K562 (cell line): ENCODE measurements around the gene JUND. TPM values are rescaled to one million over a fixed set of nuclear protein-coding genes. Genes with fewer than 3 reads are reported as not detected.

ENCODE experiments used
- ATAC-seq: fragments of 200-7000 bp; cut with Tn5 transposase; 3 replicates; pipeline ENCODE4 v1.9.1; 2020; ENCODE audit warnings: moderate library complexity
- BruUV-seq: library from RNA; stranded (reverse); fragments of 400-500 nt; replicated peaks from 2 replicates; lab custom pipeline; 2021; lab: Mats Ljungman, UMichigan
- CTCF ChIA-PET: fragments of 300-600 bp; formaldehyde crosslinking; extraction: SDS; loops from one replicate; lab custom pipeline; 2021; ENCODE audit warnings: low intra/inter-chr PET ratio; lab: Yijun Ruan, JAX
- POLR2A ChIA-PET: fragments of 300-600, 350-650 bp; sonication (Branson Sonifier 250); formaldehyde crosslinking; extraction: SDS; loops from one replicate; lab custom pipeline; 2021; ENCODE audit warnings: antibody characterized with exemption, inconsistent platforms; lab: Yijun Ruan, JAX
- DNase-seq, 4 experiments: peaks; one replicate each; pipeline versions ENCODE4 v3.0.0 to v3.0.0-alpha.2; 2011 to 2018; ENCODE audit warnings: low spot score in 3 of 4, mixed read lengths in 3 of 4; ENCODE audit errors: extremely low read depth in 1 of 4
- FAIRE-seq: peaks from 2 replicates; lab custom pipeline; 2011; peaks lifted over from hg19 to GRCh38; lab: Jason Lieb, UNC
- H2AFZ ChIP-seq: 2 replicates; pipeline ENCODE4 v1.6.0; 2011; ENCODE audit warnings: low read depth, low read length, control low read depth, inconsistent platforms
- H3K27ac ChIP-seq: fragments of 200-600 bp; 3 replicates; pipeline ENCODE4 v1.8.0; 2011; ENCODE audit warnings: low read depth, mild to moderate bottlenecking, control low read depth, inconsistent platforms, low read length, moderate library complexity, mixed read lengths; ENCODE audit errors: extremely low read depth
- H3K27me3 ChIP-seq, 2 experiments: fragments of 300-600 bp in 1 of 2; 2 replicates in 1 of 2; 3 replicates in 1 of 2; pipeline versions ENCODE4 v1.6.0 to v1.8.0; 2011; ENCODE audit warnings: inconsistent platforms in 2 of 2, low read length in 2 of 2, mild to moderate bottlenecking in 1 of 2, mixed read lengths in 1 of 2, moderate library complexity in 1 of 2; ENCODE audit not compliant: control insufficient read depth in 2 of 2, insufficient read depth in 2 of 2
- H3K36me3 ChIP-seq: fragments of 300-600 bp; 3 replicates; pipeline ENCODE4 v1.8.0; 2011; ENCODE audit warnings: mild to moderate bottlenecking, low read length, inconsistent platforms; ENCODE audit not compliant: control insufficient read depth, insufficient read depth
- H3K4me1 ChIP-seq, 2 experiments: fragments of 200-600 bp in 1 of 2; replicated peaks in 1 of 2; 2 replicates in 1 of 2; 3 replicates in 1 of 2; pipeline versions ENCODE4 v1.5.1 to v1.8.0; 2011; ENCODE audit warnings: inconsistent platforms in 2 of 2, low read length in 2 of 2, mild to moderate bottlenecking in 1 of 2, mixed read lengths in 1 of 2, moderate library complexity in 1 of 2; ENCODE audit not compliant: control insufficient read depth in 2 of 2, insufficient read depth in 2 of 2
- H3K4me2 ChIP-seq: 2 replicates; pipeline ENCODE4 v1.6.1; 2011; ENCODE audit warnings: low read length, control low read depth, inconsistent platforms, mixed read lengths; ENCODE audit not compliant: insufficient read depth
- H3K4me3 ChIP-seq: fragments of 200-600 bp; sonication (generic), shearing (Covaris generic); 2 replicates; pipeline ENCODE4 v1.5.1; 2016; ENCODE audit warnings: control low read depth, inconsistent platforms
- H3K79me2 ChIP-seq: fragments of 200-600 bp; 3 replicates; pipeline ENCODE4 v1.8.0; 2011; ENCODE audit warnings: low read length, inconsistent platforms; ENCODE audit not compliant: control insufficient read depth, insufficient read depth
- H3K9ac ChIP-seq, 2 experiments: 2 replicates each; pipeline versions ENCODE4 v1.6.0 to v1.6.1; 2011; ENCODE audit warnings: low read depth in 2 of 2, low read length in 2 of 2, control low read depth in 1 of 2, inconsistent platforms in 1 of 2, mild to moderate bottlenecking in 1 of 2, mixed read lengths in 1 of 2; ENCODE audit not compliant: insufficient read depth in 1 of 2
- H3K9me1 ChIP-seq: one replicate; pipeline ENCODE4 v1.6.0; 2011; ENCODE audit warnings: inconsistent platforms, mild to moderate bottlenecking, low read length, moderate library complexity; ENCODE audit not compliant: control insufficient read depth, insufficient read depth
- H3K9me3 ChIP-seq: replicated peaks from 2 replicates; pipeline ENCODE4 v1.5.1; 2011; ENCODE audit warnings: low read depth, low read length, inconsistent platforms; ENCODE audit not compliant: control insufficient read depth, insufficient read depth
- H4K20me1 ChIP-seq: replicated peaks from 2 replicates; pipeline ENCODE4 v1.6.1; 2011; ENCODE audit warnings: low read length, inconsistent platforms, mixed read lengths; ENCODE audit not compliant: control insufficient read depth, insufficient read depth
- BMI1 ChIP-seq: fragments of 150-350 bp; IDR thresholded peaks from 2 replicates; pipeline ENCODE4 v1.6.1; 2014; ENCODE audit warnings: low read length
- DNMT1 ChIP-seq: fragments of 450-650 bp; IDR thresholded peaks from 2 replicates; pipeline ENCODE4 v1.6.1; 2016; ENCODE audit warnings: antibody characterized with exemption, mild to moderate bottlenecking
- GTF2A2 ChIP-seq: IDR thresholded peaks from 2 replicates; pipeline ENCODE4 v1.6.1; 2016; ENCODE audit warnings: mild to moderate bottlenecking, missing genetic modification characterization, missing compliant biosample characterization
- KAT7 ChIP-seq: sonication (generic); formaldehyde crosslinking; IDR thresholded peaks from 2 replicates; pipeline ENCODE4 v1.8.0; 2022; ENCODE audit warnings: missing genetic modification reagents, mild to moderate bottlenecking, borderline replicate concordance
- PHF20 ChIP-seq: fragments of 450-650 bp; IDR thresholded peaks from 2 replicates; pipeline ENCODE4 v1.6.1; 2018; ENCODE audit not compliant: partially characterized antibody
- RBM34 ChIP-seq: fragments of 200-400 bp; formaldehyde crosslinking; IDR thresholded peaks from 2 replicates; pipeline ENCODE4 v1.6.1; 2018; ENCODE audit warnings: low read length, borderline replicate concordance; ENCODE audit not compliant: insufficient read depth
- TSC22D4 ChIP-seq: fragments of 450-650 bp; IDR thresholded peaks from 2 replicates; pipeline ENCODE4 v1.6.1; 2016; ENCODE audit warnings: missing genetic modification characterization, missing biosample characterization, control low read depth
- ZBTB26 ChIP-seq: fragments of 450-650 bp; formaldehyde crosslinking; IDR thresholded peaks from 2 replicates; pipeline ENCODE4 v1.4.0; 2022; ENCODE audit warnings: missing genetic modification characterization
- ZBTB7A ChIP-seq: IDR thresholded peaks from 2 replicates; pipeline ENCODE4 v1.6.1; 2011; ENCODE audit warnings: low read depth, mild to moderate bottlenecking, low read length, moderate library complexity, borderline replicate concordance; ENCODE audit not compliant: control insufficient read depth
- WGBS: fragments of 100-300 bp; shearing (Covaris generic); methylation state at CpG from one replicate; pipeline ENCODE4 v1.1.6; 2016; ENCODE audit warnings: low coverage, mixed read lengths; ENCODE audit not compliant: insufficient coverage; ENCODE audit errors: missing lambda C conversion rate; 5-methylcytosine and 5-hydroxymethylcytosine counted together
- in situ Hi-C: fragments of 300-500 bp; cut with MboI; formaldehyde crosslinking; loops from 4 replicates; pipeline ENCODE4 v1.15.0; 2018; ENCODE audit warnings: inconsistent platforms, mixed read lengths
- intact Hi-C: fragments of 100-400 bp; cut with micrococcal nuclease; formaldehyde crosslinking; loops from 2 replicates; pipeline ENCODE4 v1.14.2; 2022
- polyA plus RNA-seq, 8 experiments: library from polyadenylated mRNA; depleted of rRNA in 4 of 8; stranded (reverse) in 5 of 8; unstranded in 3 of 8; fragments of >200 nt; fragmentation: Nextera tagmentation in 2 of 8; fragmentation: Illumina TruSeq in 1 of 8; extraction: Ambion mirVana in 2 of 8; extraction: Trizol in 1 of 8; gene quantifications; 2 replicates each; pipeline versions ENCODE4 v1.2.1 to v1.2.3, GENCODE V29; 2011 to 2014; ENCODE audit warnings: inconsistent platforms in 1 of 8, missing spikeins in 1 of 8
- total RNA-seq, 7 experiments: library from RNA; depleted of rRNA in 6 of 7; stranded (reverse); fragments of >200 nt in 6 of 7; fragmentation: Illumina TruSeq in 2 of 7; extraction: Trizol in 2 of 7; gene quantifications; 2 replicates each; pipeline versions ENCODE4 v1.2.1 to v1.2.3, GENCODE V29; 2011 to 2021; ENCODE audit warnings: low replicate concordance in 1 of 7
- TF ChIP-seq, protein P1 (sequence below): sonication (generic); formaldehyde crosslinking; IDR thresholded peaks from 2 replicates; pipeline ENCODE4 v1.8.1; 2023; ENCODE audit warnings: mild to moderate bottlenecking, missing genetic modification reagents
- TF ChIP-seq, protein P2 (sequence below): IDR thresholded peaks from 3 replicates; pipeline ENCODE4 v1.6.1; 2011; ENCODE audit warnings: borderline replicate concordance, mild to moderate bottlenecking, moderate library complexity; ENCODE audit not compliant: insufficient read length; ENCODE audit errors: extremely low read depth
- TF ChIP-seq, protein P3 (sequence below): fragments of 450-650 bp; conservative IDR thresholded peaks from 2 replicates; pipeline ENCODE4 v1.6.1; 2016; ENCODE audit warnings: missing genetic modification characterization, low read depth, mild to moderate bottlenecking, control low read depth, missing compliant biosample characterization

Gene JUND
- total and polyA plus RNA-seq, 9 of the 15 experiments (the other 6 are each of a cell fraction or from before 2014, with no cell fraction given), result 6.4 to 286 (median 42.3) TPM

- BruUV-seq, result no TSS peak
- Histone ChIP-seq H3K4me2 (no peak overlapping the region), H3K9me1 (no peaks in the 10 kb centered on the region), H3K79me2 (no peaks in the 10 kb centered on the region; the same call in 2 of the 3 replicates), H3K27ac (no peak overlapping the region), H3K4me1 (peaks cover 32 to 53% of the 10 kb centered on the region in 2 experiments), H3K4me3 (no peak overlapping the region), H3K36me3 (peaks cover 10% of the 10 kb centered on the region; the same call in 1 of the 3 replicates), H3K27me3 (no peaks in the 10 kb centered on the region), H2AFZ (no peak overlapping the region), H3K9ac (0 out of 4 replicates have a peak overlapping the region, but pooled peaks of 1 of the 2 experiments have one; percentile 24), H4K20me1 (no peaks in the 10 kb centered on the region), H3K9me3 (no peaks in the 10 kb centered on the region)
- ChIA-PET POLR2A (interaction anchor here (0.8 to 5.5 kb wide), 5 partner anchors 9 to 28 kb away, joined by 3 to 79 read pairs (median 15); partner anchors contain the start of genes IQCN, JUND and LSM4), CTCF (no interaction called here)
- 86% methylated on average over 4 of the region's 4 CpGs for WGBS
- in situ Hi-C loops, result no loop called here
- FAIRE-seq (no peak), DNase-seq (no peak), ATAC-seq (no peak)
- intact Hi-C loops, result no loop called here
- TF ChIP-seq BMI1 (no peak), DNMT1 (no peak), PHF20 (peak; percentile 72), KAT7 (0 out of 2 replicates have a peak, but pooled peaks have one; percentile 46), ZBTB7A (no peak), RBM34 (no peak), GTF2A2 (tag) (no peak), ZBTB26 (CRISPR knock-in tag) (no peak), TSC22D4 (no peak)
- TF ChIP-seq, protein P1, sequence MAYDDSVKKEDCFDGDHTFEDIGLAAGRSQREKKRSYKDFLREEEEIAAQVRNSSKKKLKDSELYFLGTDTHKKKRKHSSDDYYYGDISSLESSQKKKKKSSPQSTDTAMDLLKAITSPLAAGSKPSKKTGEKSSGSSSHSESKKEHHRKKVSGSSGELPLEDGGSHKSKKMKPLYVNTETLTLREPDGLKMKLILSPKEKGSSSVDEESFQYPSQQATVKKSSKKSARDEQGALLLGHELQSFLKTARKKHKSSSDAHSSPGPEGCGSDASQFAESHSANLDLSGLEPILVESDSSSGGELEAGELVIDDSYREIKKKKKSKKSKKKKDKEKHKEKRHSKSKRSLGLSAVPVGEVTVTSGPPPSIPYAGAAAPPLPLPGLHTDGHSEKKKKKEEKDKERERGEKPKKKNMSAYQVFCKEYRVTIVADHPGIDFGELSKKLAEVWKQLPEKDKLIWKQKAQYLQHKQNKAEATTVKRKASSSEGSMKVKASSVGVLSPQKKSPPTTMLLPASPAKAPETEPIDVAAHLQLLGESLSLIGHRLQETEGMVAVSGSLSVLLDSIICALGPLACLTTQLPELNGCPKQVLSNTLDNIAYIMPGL (CRISPR knock-in tag), result no peak
- TF ChIP-seq, protein P2, sequence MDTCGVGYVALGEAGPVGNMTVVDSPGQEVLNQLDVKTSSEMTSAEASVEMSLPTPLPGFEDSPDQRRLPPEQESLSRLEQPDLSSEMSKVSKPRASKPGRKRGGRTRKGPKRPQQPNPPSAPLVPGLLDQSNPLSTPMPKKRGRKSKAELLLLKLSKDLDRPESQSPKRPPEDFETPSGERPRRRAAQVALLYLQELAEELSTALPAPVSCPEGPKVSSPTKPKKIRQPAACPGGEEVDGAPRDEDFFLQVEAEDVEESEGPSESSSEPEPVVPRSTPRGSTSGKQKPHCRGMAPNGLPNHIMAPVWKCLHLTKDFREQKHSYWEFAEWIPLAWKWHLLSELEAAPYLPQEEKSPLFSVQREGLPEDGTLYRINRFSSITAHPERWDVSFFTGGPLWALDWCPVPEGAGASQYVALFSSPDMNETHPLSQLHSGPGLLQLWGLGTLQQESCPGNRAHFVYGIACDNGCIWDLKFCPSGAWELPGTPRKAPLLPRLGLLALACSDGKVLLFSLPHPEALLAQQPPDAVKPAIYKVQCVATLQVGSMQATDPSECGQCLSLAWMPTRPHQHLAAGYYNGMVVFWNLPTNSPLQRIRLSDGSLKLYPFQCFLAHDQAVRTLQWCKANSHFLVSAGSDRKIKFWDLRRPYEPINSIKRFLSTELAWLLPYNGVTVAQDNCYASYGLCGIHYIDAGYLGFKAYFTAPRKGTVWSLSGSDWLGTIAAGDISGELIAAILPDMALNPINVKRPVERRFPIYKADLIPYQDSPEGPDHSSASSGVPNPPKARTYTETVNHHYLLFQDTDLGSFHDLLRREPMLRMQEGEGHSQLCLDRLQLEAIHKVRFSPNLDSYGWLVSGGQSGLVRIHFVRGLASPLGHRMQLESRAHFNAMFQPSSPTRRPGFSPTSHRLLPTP, result no peak
- TF ChIP-seq, protein P3, sequence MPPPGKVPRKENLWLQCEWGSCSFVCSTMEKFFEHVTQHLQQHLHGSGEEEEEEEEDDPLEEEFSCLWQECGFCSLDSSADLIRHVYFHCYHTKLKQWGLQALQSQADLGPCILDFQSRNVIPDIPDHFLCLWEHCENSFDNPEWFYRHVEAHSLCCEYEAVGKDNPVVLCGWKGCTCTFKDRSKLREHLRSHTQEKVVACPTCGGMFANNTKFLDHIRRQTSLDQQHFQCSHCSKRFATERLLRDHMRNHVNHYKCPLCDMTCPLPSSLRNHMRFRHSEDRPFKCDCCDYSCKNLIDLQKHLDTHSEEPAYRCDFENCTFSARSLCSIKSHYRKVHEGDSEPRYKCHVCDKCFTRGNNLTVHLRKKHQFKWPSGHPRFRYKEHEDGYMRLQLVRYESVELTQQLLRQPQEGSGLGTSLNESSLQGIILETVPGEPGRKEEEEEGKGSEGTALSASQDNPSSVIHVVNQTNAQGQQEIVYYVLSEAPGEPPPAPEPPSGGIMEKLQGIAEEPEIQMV, result no peak
Observed at GRCh38 chr19:18301718-18302111, 20.3 kb upstream of the JUND start.
